Heart right ventricle (tissue), 16 donors: Measurements from ENCODE around the gene BHLHE41. TPM values are rescaled to one million over a fixed set of nuclear protein-coding genes. Genes with fewer than 3 reads are reported as not detected.

ENCODE experiments used
- ATAC-seq, 8 donors: fragments of 200-7000 bp; cut with Tn5 transposase; one replicate each; pipeline ENCODE4 v1.9.1; 2020; ENCODE audit warnings: mild to moderate bottlenecking in 8 of 8, moderate library complexity in 8 of 8, moderate number of reproducible peaks in 1 of 8
- DNase-seq, 2 donors: peaks; one replicate each; pipeline ENCODE4 v3.0.0-alpha.2; 2020
- H3K27ac ChIP-seq, 10 donors: fragments of 200-600 bp; sonication (generic) in 2 of 10; one replicate each; pipeline versions ENCODE4 v1.5.0 to v1.8.0; 2020 to 2022; ENCODE audit warnings: mild to moderate bottlenecking in 3 of 10
- H3K27me3 ChIP-seq, 7 donors: fragments of 200-600 bp; one replicate each; pipeline ENCODE4 v1.8.0; 2021 to 2022; ENCODE audit warnings: mild to moderate bottlenecking in 2 of 7
- H3K36me3 ChIP-seq, 9 donors: fragments of 200-600 bp; sonication (generic) in 1 of 9; one replicate each; pipeline versions ENCODE4 v1.5.0 to v1.8.0; 2020 to 2022; ENCODE audit warnings: mild to moderate bottlenecking in 2 of 9
- H3K4me1 ChIP-seq, 9 donors: fragments of 200-600 bp; sonication (generic) in 1 of 9; one replicate each; pipeline versions ENCODE4 v1.5.0 to v1.8.0; 2020 to 2022; ENCODE audit warnings: mild to moderate bottlenecking in 4 of 9
- H3K4me3 ChIP-seq, 10 donors: fragments of 200-600 bp; sonication (generic) in 2 of 10; one replicate each; pipeline versions ENCODE4 v1.5.0 to v1.8.0; 2020 to 2022; ENCODE audit warnings: mild to moderate bottlenecking in 7 of 10, moderate library complexity in 2 of 10
- H3K9me3 ChIP-seq, 11 donors: fragments of 200-600 bp in 10 of 11; sonication (generic) in 2 of 11; one replicate each; pipeline versions ENCODE4 v1.5.0 to v1.8.0; 2013 to 2022; ENCODE audit warnings: mild to moderate bottlenecking in 2 of 11, control low read depth in 1 of 11, moderate library complexity in 1 of 11
- CTCF ChIP-seq, 9 donors: fragments of 200-600 bp; sonication (generic) in 2 of 9; IDR thresholded peaks; one replicate each; pipeline versions ENCODE4 v1.5.0 to v1.8.0; 2021 to 2022; ENCODE audit warnings: antibody characterized with exemption in 9 of 9, mild to moderate bottlenecking in 5 of 9, moderate library complexity in 1 of 9
- WGBS, 2 donors: extraction: QIAGEN DNeasy Blood & Tissue Kit; methylation state at CpG; one replicate each; pipeline ENCODE4 v1.1.7; 2013; ENCODE audit warnings: inconsistent platforms in 1 of 2; 5-methylcytosine and 5-hydroxymethylcytosine counted together
- intact Hi-C, 10 donors: fragments of 100-400 bp; cut with DNase I; formaldehyde crosslinking; loops; one replicate each; pipeline versions ENCODE4 v1.11.1 to v1.14.2; 2022
- polyA plus RNA-seq, 2 donors: library from polyadenylated mRNA; stranded (reverse); fragments of 200-250 nt; gene quantifications; one replicate each; pipeline ENCODE4 v1.2.3, GENCODE V29; 2013
- total RNA-seq, 10 donors: library from RNA; stranded (reverse); fragmentation: NEBNext Ultra II Directional in 3 of 10; extraction: Animal tissue kit (Norgen Biotek cat#: 25700) in 3 of 10; gene quantifications; one replicate each; pipeline versions ENCODE4 v1.2.1 to v1.2.4, GENCODE V29; 2021 to 2023
- donor health status: Arrhythmogenic right ventricular cardiomyopathy.
- donor health status: ischemic (EF 13 %, LVEDD 7.1; RV severe dilation, severe dysfunction).
- donor health status: healthy with polysubstance abuse.
- donor health status: DM: no; HTN: yes; CAD: no.
- donor health status: DM: no; HTN: no; CAD: no.
- donor health status: ischemic (EF 25% LVEDD 6.9; RV normal size, moderate dysfunction).
- donor health status: ischemic (EF 25% LVEDD 5.7; RV mildly dilated, moderate dysfunction).
- donor health status: healthy.
- donor health status: DM: yes; HTN: yes; CAD: no.
- donor health status: Ischemic cardiomyopathy.
- donor health status: ischemic (EF 35%, LVEDD 5.7; RV mildly dilated, moderate dysfunction).
- donor health status: nonischemic (EF 11% LVEDD 7.7; RV severe dilation, severe dysfunction).
- donor health status: DM: yes; HTN: yes; CAD: no.
- donor health status: PGD.
- donor health status: ischemic (EF 29% LVEDD 5.4; RV normal size, mild dysfunction).
- donor health status: nonischemic (EF 23%, LVEDD 6.1; RV moderate dilation, normal function).

Gene BHLHE41
- total and polyA plus RNA-seq, 12 donors: 5.7 to 80.1 (median 39.8) TPM

GRCh38 chr12:26130728-26131127 is 5.9 kb upstream of the BHLHE41 start:
- no peak overlapping the region for H3K27ac ChIP-seq
- peaks cover 3 to 15% (median 8%) of the 10 kb centered on the region in 9 donors for H3K4me1 ChIP-seq
- DNase-seq: no peak
- intact Hi-C loops: no loop called here
- H3K9me3 ChIP-seq: no peaks in the 10 kb centered on the region
- H3K27me3 ChIP-seq: peaks cover 0 to 43% (median 0%) of the 10 kb centered on the region in 7 donors
- no peaks in the 10 kb centered on the region for H3K36me3 ChIP-seq
- no peak for ATAC-seq
- WGBS, 2 donors: 77 to 84% methylated on average over 3 of the region's 3 CpGs
- no peak for TF ChIP-seq CTCF (IDR thresholded peaks at IDR 0.05)
- H3K4me3 ChIP-seq: no peak overlapping the region

DNA sequence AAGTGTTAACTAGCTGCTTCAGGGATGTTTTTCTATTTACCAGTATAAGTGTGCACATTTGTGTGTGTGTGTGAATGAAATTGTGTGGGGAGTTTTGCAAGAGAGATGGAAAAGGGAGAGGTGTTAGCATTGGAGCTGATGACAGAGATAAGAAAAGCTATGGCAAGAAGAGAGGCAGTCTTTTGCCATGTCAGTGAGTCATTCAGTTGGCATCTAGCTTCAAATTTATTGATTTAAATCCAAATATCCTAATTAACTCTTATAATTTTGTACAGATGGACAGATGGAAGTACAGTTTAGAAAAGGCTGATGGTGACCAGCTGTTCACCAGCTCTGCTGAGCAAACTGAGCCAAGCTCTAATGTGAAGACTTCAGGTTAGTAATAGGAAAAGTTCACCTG is 3.3 kb upstream of the BHLHE41 start:
- no peaks in the 10 kb centered on the region for H3K9me3 ChIP-seq
- H3K4me3 ChIP-seq: no peak overlapping the region
- peaks cover 3 to 39% (median 15%) of the 10 kb centered on the region in 9 donors for H3K4me1 ChIP-seq
- TF ChIP-seq CTCF (IDR thresholded peaks at IDR 0.05): no peak
- intact Hi-C loops: loop anchor here in 8 of 10 donors (2.0 to 10.0 kb wide), 5 partner anchors 67 to 307 kb away; partner anchors contain the start of genes SSPN (in 6 of the 8) and RASSF8 (in 1 of the 8)
- ATAC-seq (no peak), DNase-seq (no peak)
- no peaks in the 10 kb centered on the region for H3K36me3 ChIP-seq
- peaks cover 0 to 68% (median 0%) of the 10 kb centered on the region in 7 donors for H3K27me3 ChIP-seq
- no peak overlapping the region for H3K27ac ChIP-seq

DNA sequence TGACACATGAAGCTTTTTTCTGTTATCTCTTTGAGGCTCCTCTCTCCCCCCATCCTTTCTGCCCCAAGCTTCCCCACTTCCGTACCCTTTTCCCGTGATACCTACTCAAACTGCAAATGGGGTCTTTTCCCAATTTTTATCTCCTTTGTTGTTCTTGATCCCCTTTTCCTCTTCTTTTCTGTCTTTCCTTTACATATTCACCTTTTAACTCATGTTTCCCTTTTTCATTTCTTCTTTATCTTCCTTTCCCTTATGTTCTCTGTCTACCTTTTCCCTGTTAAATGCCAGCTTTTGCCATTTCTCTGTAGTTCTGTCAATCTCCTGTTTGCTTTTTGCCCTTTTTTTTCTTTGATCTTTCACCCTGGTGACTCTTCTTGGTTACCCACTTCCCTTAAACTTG is 2.6 kb upstream of the BHLHE41 start:
- Histone ChIP-seq H3K4me1 (peaks cover 3 to 45% (median 17%) of the 10 kb centered on the region in 9 donors), H3K36me3 (no peaks in the 10 kb centered on the region), H3K27ac (peak overlapping the region in 6 of 10 donors; percentile 65 to 98 (median 97)), H3K4me3 (no peak overlapping the region), H3K27me3 (peaks cover 0 to 75% (median 0%) of the 10 kb centered on the region in 7 donors), H3K9me3 (no peaks in the 10 kb centered on the region)
- WGBS, 2 donors: 83 to 95% methylated on average over 2 of the region's 2 CpGs
- intact Hi-C loops: loop anchor here in 8 of 10 donors (5.0 to 10.0 kb wide), 4 partner anchors 70 to 307 kb away; partner anchors contain the start of genes SSPN (in 5 of the 8) and RASSF8 (in 1 of the 8)
- no peak for TF ChIP-seq CTCF (IDR thresholded peaks at IDR 0.05)
- DNase-seq (no peak), ATAC-seq (no peak)

DNA sequence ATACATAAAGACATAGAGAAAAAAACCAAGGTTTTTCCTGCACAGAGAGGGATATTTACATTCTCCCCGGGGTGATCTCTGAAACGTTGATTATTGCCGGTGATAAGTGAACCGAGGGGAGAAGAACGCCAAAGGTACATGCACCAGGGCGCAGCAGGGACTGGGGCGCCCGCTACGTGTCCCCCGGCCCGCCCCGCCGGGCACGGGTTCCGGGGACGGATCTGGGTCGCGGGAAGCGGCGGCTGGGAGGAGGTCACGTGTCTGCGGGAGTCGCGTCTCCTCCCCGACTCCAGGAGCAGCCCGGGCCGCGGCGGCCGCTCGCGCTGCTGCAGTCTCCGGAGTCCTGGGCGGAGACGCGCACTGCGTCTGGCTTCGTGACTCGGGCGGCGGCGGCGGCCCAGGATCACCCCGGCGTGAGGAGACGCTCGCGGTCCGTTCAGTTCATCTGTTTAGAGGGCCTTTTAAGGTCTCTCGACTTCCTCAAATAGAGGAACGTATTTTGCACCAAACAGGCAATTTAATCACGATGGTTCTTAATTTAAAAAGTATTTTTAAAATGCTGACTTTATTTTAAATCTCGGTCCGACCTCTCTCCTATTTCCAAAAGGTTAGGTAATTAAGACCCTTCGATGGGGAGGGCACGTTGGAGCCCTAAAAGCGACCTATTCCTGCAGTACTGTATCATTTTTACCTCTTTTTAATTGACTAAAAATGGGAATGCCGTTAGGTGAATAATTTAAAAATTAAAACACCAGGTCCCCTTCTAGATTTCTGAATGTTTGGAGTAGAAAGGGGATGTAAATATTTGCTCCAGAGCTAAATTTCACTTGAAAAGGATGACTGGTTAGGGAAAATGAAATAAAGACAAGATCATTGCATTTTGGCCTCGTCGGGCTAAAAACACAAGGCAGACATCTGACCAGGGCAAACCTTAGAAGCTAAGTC is 1.8 kb upstream of the BHLHE41 start:
- DNase-seq: peak; percentile 87 to 89
- no peaks in the 10 kb centered on the region for H3K36me3 ChIP-seq
- intact Hi-C loops: loop anchor here in 8 of 10 donors (5.0 to 10.0 kb wide), 4 partner anchors 71 to 308 kb away; partner anchors contain the start of genes SSPN (in 5 of the 8) and RASSF8 (in 1 of the 8)
- TF ChIP-seq CTCF (IDR thresholded peaks at IDR 0.05): peak in 3 of 9 donors; percentile 37 to 39 (median 37)
- H3K9me3 ChIP-seq: no peaks in the 10 kb centered on the region
- peak; percentile 75 to 89 (median 83) for ATAC-seq
- peak overlapping the region; percentile 46 to 80 (median 65) for H3K4me3 ChIP-seq
- H3K27me3 ChIP-seq: peaks cover 0 to 75% (median 0%) of the 10 kb centered on the region in 7 donors
- peaks cover 3 to 48% (median 17%) of the 10 kb centered on the region in 9 donors for H3K4me1 ChIP-seq
- WGBS, 2 donors: 5 to 6% methylated on average over 60 of the region's 60 CpGs
- H3K27ac ChIP-seq: peak overlapping the region; percentile 65 to 98 (median 93)
